Fibroblast of pulmonary artery (primary cell): ENCODE results near the gene RAB14.
A peak's percentile ranks its signal among the peaks of the same experiment; 100 is the strongest.

Source experiments
- DNase-seq: peaks from one replicate; pipeline ENCODE4 v3.0.0-alpha.2; 2010; ENCODE audit warnings: low read depth
- H3K4me3 ChIP-seq: replicated peaks from 2 replicates; pipeline ENCODE4 v1.5.1; 2011; ENCODE audit warnings: low read depth, mild to moderate bottlenecking, control low read depth, low read length, moderate library complexity
- TF ChIP-seq, protein P1 (sequence below): IDR thresholded peaks from 2 replicates; pipeline ENCODE4 v1.5.1; 2011; ENCODE audit warnings: mild to moderate bottlenecking, control low read depth, low read length, inconsistent platforms; ENCODE audit errors: missing control alignments

RAB14 gene

DNA sequence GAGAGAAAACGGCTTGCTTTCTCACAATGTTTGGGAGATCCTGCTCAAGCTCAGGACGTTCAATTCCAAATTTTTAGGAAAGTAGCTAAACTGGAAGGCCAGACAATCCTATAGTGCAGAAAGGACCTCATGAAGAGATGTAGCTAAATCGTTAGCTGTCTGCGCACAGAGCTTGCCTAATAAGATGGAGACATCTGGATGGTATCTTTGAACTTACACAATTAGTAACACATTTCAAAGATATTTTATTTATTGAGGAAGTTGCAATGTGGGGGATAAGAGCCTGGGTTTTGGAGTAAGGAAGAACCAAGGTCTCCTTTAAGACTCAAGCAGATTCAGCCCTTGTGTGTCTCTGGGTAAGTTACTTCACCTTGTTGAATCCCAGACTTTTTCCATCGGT, 28.6 kb upstream of the RAB14 start:
- H3K4me3 ChIP-seq, result no peak overlapping the region
- TF ChIP-seq, protein P1, sequence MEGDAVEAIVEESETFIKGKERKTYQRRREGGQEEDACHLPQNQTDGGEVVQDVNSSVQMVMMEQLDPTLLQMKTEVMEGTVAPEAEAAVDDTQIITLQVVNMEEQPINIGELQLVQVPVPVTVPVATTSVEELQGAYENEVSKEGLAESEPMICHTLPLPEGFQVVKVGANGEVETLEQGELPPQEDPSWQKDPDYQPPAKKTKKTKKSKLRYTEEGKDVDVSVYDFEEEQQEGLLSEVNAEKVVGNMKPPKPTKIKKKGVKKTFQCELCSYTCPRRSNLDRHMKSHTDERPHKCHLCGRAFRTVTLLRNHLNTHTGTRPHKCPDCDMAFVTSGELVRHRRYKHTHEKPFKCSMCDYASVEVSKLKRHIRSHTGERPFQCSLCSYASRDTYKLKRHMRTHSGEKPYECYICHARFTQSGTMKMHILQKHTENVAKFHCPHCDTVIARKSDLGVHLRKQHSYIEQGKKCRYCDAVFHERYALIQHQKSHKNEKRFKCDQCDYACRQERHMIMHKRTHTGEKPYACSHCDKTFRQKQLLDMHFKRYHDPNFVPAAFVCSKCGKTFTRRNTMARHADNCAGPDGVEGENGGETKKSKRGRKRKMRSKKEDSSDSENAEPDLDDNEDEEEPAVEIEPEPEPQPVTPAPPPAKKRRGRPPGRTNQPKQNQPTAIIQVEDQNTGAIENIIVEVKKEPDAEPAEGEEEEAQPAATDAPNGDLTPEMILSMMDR, result no peak
- DNase-seq, result no peak

DNA sequence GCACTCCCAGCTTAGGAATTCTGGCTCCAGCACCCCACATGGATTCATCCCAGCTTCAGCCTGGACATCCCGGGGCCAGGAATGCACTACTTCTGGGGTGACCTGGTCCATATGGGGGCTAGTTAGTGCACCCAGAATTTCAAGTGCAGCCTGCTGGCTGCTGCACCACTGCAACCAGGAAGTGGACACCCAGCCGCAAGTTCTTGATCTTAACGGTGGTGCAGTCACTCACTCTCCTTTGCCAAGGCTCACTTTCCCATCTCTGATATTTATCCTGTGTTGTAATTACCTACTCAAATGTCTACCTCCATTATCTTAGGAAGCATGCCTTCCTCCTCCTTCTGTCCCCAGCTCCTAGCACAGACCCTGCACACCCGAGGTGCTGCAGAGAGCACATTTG, 26.2 kb upstream of the RAB14 start:
- TF ChIP-seq, protein P1, result no peak
- H3K4me3 ChIP-seq, result no peak overlapping the region
- DNase-seq, result no peak

DNA sequence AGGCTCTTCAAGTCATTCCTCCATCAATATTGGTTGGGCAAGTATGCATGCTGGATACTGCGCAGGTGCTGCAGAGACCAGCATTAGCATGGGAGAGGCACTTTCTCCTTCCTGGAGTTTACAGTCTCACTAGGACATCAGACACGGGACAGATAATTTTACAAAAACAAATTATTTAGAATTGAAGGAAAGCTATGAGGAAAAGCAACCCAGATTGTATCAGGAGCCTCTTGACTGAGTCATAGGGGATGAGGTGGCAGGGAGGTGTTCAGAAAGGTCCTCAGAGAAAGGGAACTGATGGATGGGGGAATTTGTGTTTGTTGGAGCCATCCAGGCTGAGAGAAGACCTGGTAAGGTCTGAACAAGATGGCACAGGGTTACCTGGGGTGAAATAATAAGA, 24.5 kb upstream of the RAB14 start:
- TF ChIP-seq, protein P1, result no peak
- no peak overlapping the region for H3K4me3 ChIP-seq
- no peak for DNase-seq

DNA sequence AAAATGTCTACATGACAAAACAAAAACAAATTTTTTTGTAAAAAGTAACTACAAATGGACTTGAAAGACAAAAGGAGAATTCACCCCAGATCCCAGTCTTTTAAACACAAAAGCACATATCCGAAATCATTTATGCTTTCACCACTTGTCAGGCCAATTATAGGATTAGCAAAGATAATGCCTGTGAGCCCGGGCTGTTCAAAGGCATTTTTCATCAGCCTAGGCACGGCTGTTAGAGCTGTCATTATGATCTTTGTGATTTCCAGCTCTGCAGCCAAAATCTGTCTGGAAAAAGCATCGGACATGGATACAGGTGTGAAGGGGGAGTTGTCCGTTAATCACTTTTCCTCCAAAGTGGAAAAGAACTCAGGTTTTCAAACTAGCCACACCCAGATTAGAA, 23.6 kb upstream of the RAB14 start:
- no peak for DNase-seq
- TF ChIP-seq, protein P1, result no peak
- H3K4me3 ChIP-seq, result no peak overlapping the region

DNA sequence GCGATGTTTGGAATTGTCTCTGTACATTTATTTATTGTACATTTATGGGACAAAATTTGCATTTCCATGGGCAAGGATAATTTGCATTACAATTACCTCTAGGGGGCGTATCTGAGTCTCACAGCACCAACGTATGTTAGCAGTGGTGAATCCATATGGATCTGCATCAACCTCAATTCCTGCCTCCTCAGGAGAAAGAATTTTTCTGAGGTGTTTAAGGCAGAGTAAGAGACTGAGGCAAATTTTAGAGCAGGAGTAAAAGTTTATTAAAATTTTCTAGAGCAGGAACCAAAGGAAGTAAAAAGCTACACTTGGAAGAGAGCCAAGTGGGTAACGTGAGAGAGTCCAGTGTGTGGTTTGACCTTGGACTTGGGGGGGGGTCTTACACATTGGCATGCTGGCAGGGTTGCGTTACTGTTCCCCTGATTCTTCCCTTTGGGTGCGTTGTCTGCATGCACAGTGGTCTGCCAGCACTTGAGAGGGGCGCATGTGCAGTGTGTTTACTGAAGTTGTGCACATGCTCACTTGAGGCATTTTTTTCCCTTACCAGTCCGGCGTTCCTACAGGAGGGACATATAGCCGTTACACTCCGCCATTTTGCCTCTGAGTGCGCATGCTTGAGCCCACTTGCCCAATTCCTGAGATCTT, 21.0 kb upstream of the RAB14 start:
- TF ChIP-seq, protein P1, result peak; percentile 85
- peak; percentile 76 for DNase-seq
- H3K4me3 ChIP-seq, result no peak overlapping the region

DNA sequence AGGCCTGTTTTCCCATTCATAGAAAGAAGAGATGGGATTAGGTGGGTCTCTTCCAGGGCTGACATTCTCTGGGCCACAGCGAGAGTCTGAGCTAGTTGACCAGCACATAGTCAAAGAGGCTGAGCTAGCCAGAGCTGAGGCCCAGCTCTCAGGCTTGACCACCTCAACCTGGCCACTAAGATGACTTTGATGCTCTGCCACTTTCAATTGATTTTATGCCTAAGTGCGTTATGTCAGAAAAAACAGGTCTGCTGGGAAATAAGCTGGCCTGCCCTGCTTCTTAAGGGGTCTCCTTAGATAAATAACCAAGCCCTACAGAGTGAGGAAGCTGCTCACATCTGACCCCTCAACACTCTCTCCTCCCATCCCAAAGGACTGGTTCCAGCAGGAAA, 20.0 kb upstream of the RAB14 start:
- TF ChIP-seq, protein P1, result no peak
- DNase-seq, result no peak

DNA sequence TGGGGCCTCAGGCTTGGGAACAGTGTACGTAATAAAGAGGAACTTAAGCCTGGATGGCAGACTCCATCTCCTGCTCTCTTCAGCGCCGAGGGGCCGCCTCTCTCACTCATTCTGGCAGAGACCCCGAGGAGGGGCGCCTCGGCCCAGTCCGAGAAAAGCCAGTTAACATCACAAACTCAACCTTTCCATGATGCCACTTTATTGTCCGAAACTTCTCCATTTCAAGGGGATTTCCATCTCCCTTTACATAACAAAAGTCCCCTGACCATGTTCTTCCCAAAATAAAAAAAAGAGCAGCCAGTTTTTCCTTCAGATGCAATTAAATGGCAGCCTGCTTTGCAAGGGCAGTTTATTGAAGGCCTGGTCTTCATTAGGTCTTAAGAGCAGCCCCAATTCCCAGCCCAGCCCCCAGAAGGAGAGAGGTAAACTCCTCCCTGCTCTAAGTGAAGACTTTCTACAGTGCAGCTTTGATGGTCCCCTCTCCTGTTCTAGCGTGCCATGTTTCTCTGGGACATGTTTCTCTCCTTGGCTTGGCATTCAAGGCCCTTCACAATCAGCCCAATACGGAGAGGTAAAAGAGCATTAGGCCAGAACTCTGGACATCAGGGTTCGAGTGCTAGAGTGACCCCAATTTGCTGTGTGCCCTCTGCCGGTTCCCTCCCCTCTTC, 19.5 kb upstream of the RAB14 start:
- TF ChIP-seq, protein P1, result no peak
- no peak for DNase-seq
- no peak overlapping the region for H3K4me3 ChIP-seq

More for the DNA sequence above, 20.0 kb upstream of the RAB14 start:
- H3K4me3 ChIP-seq, result no peak overlapping the region
